HG03520 (cell line): ENCODE measurements around the gene IMMP2L.

Experiments
- ATAC-seq: cut with Tn5 transposase; IDR thresholded peaks from one replicate; pipeline ENCODE4 v1.9.1; 2021; ENCODE audit warnings: mild to moderate bottlenecking, moderate library complexity; ENCODE audit not compliant: unreplicated experiment

IMMP2L gene

DNA sequence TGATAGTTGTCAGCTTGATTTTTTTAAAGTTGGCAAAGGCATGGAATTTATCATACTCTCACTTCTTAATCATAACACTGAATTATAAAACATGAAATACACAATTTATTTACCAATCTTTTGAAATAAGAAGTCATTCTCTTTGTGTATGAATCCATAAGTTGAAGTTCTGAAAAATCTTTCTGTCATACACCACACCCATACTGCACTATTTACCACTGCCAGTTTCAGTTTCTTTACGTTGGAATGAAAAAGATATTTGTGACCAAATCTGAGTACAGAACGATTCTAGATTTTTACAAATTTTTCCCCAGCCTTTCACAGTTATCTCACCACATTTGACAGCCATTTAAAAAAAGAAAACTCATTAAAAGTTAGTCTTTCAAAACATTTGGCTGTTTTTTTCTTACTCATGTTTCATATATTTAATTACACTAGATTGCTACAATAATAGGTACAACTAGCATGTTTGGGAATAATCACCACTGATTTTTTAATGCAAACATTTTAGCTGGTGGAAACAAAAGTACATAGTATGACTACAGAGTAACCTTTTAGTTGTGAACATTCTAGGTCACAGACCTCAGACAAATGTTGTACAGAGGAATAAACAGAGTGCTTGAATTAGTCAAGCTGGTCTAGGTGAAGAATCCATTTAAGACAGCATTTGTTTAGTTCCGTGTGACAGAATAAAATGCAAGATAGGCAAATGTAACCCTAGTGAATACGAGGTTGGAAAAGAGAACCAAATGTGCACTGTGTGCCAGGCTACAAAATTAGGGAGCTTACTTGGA is 656.3 kb downstream of the IMMP2L start:
- ATAC-seq: no peak

- ATAC-seq: no peak
Observed at GRCh38 chr7:110898516-110898915, 663.8 kb downstream of the IMMP2L start.

DNA sequence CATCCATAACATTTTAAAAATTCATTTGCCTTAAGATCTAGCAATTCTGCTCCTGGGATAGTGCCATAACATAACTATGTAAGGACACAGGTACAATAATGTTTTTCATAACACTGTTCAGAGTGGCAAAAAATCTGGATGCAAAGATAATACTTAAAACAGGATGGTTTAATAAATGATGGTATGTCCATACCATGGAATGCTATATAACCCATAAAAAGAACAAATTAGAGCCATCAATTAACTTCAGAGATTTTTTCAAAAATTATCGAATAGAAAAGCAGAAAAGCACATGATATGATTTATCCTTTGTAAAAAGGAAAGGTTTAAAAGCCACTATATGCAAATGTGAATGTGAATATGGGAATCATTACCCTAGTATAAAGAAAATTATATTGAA is 664.8 kb downstream of the IMMP2L start:
- no peak for ATAC-seq

GRCh38 chr7:110894111-110894510 is 668.2 kb downstream of the IMMP2L start:
- ATAC-seq: no peak

DNA sequence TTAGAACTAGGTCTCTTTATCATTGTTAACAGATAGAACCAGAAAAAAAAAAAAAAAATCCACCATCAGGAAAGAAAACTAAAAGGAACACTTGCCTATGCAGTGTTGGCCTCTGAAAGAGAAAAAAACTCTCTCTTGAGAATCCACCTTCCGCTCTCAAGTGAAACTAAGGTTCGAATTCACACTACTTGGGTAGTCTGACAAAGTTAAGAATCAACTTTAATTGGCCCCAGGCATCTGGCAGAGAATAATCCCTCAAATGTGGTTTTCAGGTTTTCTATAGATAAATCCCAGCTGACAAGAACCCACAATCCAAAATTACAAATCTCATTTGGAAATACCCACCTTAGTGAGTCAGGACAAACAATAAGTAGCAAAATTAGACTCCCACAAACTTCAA is 671.1 kb downstream of the IMMP2L start:
- ATAC-seq: no peak

- ATAC-seq: no peak
Observed at GRCh38 chr7:110890101-110890500, 672.2 kb downstream of the IMMP2L start.

DNA sequence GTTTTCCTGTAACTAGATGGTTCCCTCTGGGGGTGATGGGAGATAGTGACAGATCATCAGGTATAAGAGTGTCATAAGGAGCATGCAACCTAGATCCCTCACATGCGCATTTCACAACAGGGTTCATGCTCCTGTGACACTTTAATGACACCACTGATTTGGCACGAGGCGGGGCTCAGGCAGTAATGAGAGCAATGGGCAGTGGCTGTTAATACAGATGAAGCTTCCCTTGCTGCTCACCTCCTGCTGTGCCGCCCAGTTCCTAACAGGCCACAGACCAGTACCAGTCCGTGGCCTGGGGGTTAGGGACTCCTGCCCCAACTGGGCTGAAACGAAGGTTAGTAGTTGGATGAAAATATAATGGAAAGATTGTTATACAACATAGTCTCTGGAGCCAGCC is 673.0 kb downstream of the IMMP2L start:
- ATAC-seq: no peak

- ATAC-seq: no peak
Observed at GRCh38 chr7:110888641-110889040, 673.7 kb downstream of the IMMP2L start.

DNA sequence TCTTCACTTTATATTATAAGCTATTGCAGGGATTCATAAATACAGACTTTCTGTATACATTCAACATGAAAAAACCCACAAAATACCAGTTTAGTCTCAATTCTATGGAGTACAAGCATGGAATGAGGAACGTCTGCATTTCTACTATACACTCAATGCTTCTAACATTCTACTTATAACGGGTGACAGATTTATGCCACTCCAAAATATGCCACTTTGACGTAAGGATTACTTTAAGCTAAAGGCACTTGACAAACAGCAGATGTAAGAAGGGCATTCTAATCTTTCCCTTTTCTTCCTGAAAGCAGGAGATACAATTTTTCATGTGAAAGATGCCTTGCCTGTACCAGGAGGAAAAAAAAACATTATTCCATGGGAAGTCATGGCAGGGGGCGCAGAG is 676.8 kb downstream of the IMMP2L start:
- ATAC-seq: no peak

- ATAC-seq: no peak
Observed at GRCh38 chr7:110881721-110882120, 680.6 kb downstream of the IMMP2L start.

DNA sequence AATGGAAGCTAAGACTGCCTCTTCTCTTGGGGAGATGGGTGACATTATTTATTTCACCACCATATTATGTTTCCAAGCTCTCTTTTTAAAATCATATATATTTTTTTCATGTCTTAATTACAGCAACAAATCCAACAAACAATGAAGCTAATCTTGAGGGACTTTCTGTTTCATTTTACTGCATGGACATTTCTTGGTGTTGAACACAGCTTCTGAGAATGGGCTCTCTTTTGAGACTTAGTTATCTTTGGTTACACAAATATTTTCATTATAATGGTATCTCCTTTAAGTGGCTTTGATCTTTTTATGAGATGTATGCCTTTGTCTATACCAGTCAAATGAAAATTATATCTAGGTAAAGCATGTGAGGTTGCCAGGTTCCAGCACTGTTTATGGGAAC is 681.3 kb downstream of the IMMP2L start:
- ATAC-seq: no peak

DNA sequence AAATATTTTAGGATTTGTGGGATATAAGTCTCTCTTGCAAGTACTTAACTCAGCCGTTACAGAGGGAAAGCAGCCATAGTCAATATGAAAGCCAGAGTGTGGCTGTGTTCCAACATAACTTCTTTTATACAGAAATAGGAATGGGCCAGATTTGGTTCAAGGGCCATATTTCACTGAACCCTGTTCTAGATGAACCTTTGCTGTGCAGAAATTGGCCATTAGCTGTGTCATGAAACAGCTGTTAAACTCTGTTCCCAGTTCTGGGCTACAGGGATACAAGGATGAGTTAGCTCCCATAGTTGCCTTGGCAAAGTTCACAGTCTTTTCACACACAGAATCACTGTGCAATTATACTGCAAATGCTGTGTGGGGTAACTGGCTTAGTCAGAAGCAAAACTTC is 685.3 kb downstream of the IMMP2L start:
- no peak for ATAC-seq

DNA sequence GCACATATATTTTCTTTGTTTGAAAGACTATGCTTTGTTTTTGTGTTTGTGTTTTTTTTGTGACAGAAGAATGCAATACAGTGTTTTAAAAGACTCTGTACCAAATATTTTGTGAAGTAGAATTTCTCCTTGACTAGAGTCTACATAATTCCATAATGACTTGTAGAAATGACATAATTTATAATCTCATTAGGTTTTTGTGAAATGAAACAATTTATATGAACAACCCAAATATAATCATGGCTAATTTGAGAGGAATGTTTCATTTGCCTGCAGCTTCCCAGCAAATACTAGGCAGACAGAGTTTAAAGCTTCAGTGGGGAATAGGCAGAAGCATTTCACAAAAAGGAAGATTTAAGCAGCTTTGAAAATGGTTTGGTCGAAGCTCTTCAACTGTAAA is 686.9 kb downstream of the IMMP2L start:
- no peak for ATAC-seq

DNA sequence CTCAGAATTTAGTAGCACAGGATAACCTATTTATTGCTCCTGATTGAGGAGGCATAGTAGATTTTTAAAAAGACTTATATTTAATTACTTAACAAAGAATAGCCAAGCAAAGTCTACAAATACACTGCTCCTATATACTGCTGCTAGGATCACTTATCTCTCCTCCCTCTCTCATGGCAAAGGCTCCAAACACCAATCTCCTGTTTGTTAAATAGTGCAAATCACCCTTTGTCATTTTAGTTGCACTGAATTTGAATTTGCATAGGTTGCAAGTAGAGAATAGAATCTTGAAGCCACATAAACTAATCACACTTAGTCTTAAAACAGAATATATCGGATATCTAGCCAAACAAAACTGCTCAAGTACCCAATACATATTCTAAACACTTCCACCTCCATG is 690.4 kb downstream of the IMMP2L start:
- ATAC-seq: no peak

GRCh38 chr7:110870926-110871325 is 691.4 kb downstream of the IMMP2L start:
- no peak for ATAC-seq

DNA sequence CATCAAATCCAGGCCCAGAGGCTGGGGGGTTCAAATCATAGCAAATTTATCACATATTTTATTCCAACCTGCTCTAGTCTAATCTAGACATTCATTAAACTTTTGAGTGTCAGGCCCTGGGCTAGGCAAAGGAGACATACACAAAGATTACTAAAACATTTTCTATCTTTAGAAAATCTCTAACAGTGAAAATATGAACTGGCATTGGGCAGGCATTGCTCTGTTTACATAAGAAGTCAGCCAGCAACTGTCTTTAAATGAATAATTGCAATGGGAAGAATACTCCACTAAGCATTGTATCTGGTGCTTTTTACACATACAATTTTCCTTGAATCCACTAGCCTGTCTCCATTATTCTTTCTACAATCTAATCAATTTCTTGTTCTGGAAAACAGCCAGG is 693.8 kb downstream of the IMMP2L start:
- ATAC-seq: no peak

DNA sequence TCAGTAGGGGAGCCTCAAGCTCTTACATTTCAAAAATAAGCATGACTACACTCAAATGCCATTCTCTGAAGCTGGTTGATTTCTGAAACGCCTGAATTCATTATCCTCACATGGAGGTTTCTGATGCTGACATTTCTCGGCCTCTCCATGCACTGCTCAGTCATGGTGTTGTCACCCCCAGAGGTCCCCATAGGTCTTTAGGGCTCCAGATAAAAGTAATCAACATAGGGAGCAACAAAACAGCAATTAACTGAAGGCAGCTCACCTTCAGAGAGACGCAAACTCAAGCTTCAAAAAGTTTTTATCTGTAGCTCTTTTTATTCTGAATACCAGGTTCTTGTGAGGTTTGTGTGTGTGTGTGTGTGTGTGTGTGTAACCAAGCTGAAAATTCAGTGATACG is 694.5 kb downstream of the IMMP2L start:
- no peak for ATAC-seq

DNA sequence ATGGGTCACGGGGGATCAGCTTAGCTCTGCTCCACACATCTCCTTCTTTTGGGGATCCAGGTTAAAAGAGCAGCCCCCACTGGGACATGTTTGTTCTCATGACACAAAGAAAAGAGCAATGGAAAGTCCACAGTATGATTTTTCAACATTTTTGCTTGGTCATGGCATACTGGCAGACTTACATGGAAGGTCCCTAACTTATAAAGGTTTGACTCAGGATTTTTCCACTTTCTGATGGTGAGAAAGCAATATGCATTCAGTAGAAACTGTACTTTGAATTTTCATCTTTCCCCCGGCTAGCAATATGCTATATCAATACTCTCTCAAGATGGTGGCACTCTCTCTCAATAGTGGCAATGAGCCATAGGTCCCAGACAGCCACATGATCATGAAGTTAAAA is 699.0 kb downstream of the IMMP2L start:
- ATAC-seq: no peak

- no peak for ATAC-seq
Observed at GRCh38 chr7:110861163-110861562, 701.1 kb downstream of the IMMP2L start.

DNA sequence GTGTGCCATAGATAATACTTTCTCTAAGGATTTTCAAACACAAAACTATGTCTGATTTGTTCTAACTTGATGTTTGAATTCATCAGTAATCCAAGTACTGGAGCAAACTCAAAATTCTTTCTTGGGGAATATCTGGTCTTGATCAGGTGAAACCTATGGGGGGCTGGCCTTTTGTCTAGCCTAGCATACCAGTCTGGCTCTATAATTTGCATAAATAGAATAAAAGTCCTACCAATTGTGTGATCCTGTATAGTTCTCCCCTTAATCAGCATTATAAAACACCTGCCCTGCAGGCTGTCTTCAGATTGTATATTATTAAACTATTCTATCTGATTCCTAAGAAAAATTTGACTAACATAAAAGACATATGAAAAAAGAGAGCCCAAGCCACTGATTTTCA is 705.2 kb downstream of the IMMP2L start:
- ATAC-seq: no peak

DNA sequence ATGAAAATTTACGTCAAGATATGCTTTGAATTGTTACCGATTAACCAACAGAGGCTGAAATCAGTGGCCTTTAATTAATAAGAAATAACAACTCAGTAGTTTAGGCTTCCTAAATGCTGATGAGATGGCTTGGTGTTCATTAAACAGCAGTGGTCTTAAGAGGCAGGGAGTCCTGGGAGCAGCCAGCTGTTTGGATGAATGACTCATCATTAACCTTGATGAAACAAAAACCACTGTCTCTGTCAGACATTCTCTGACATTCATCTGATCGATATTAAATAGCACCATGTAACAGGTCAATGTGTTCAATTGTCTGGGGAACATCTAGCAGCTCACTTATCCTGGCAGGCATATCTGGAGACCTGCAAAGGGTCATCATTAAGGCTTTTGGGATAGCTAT is 705.6 kb downstream of the IMMP2L start:
- ATAC-seq: no peak

- ATAC-seq: no peak
Observed at GRCh38 chr7:110854651-110855050, 707.6 kb downstream of the IMMP2L start.

DNA sequence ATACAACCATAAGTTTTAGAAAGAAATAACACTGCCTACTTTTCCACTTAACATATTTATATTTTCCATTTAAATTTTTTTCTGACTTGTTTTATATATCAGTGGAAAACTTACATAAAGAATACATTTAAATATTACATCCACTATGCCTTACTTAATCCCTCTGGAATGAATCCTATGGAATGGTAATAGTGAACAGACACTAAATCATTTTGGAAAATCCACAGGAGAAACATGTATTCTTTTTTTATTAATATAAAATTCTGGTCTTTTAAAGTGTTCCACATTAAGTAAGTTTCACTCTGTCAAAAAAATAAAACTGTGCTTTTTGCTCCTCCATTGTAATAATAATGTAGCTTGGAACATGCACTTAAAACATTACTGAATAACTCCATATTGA is 708.1 kb downstream of the IMMP2L start:
- no peak for ATAC-seq
